CD4-positive, alpha-beta T cell treated with Interleukin-4 for 1 hour (primary cell): ENCODE results near the gene SUSD4.

Source experiments
- DNase-seq, 2 donors: peaks; one replicate each; pipeline ENCODE4 v3.0.0-alpha.2; 2020 to 2022

Gene SUSD4

GRCh38 chr1:223326776-223327175 lies 37.2 kb downstream of the SUSD4 start:
- DNase-seq: no peak

GRCh38 chr1:223323491-223324484 lies 40.2 kb downstream of the SUSD4 start:
- DNase-seq: no peak

GRCh38 chr1:223322868-223323267 lies 41.1 kb downstream of the SUSD4 start:
- no peak for DNase-seq

- no peak for DNase-seq
These were observed 43.0 kb downstream of the SUSD4 start for GRCh38 chr1:223320959-223321358.

- no peak for DNase-seq
These were observed 43.9 kb downstream of the SUSD4 start for GRCh38 chr1:223319905-223320580.

- DNase-seq: no peak
These were observed 44.6 kb downstream of the SUSD4 start for GRCh38 chr1:223319398-223319797.

GRCh38 chr1:223316082-223316481 lies 47.9 kb downstream of the SUSD4 start:
- DNase-seq: no peak

- DNase-seq: no peak
These were observed 48.3 kb downstream of the SUSD4 start for GRCh38 chr1:223315665-223316064.

GRCh38 chr1:223313415-223313754 lies 50.6 kb downstream of the SUSD4 start:
- DNase-seq: no peak

- DNase-seq: no peak
These were observed 51.1 kb downstream of the SUSD4 start for GRCh38 chr1:223312705-223313414.

- DNase-seq: no peak
These were observed 51.7 kb downstream of the SUSD4 start for GRCh38 chr1:223312273-223312672.

GRCh38 chr1:223311826-223312225 lies 52.1 kb downstream of the SUSD4 start:
- no peak for DNase-seq

- DNase-seq: no peak
These were observed 55.8 kb downstream of the SUSD4 start for GRCh38 chr1:223308136-223308535.

- no peak for DNase-seq
These were observed 56.4 kb downstream of the SUSD4 start for GRCh38 chr1:223307544-223307943.

- DNase-seq: no peak
These were observed 59.0 kb downstream of the SUSD4 start for GRCh38 chr1:223304931-223305330.

- DNase-seq: peak in 1 of 2 donors; percentile 6
These were observed 62.6 kb downstream of the SUSD4 start for GRCh38 chr1:223301371-223301770.

- no peak for DNase-seq
These were observed 64.4 kb downstream of the SUSD4 start for GRCh38 chr1:223299553-223299952.

GRCh38 chr1:223298701-223299100 lies 65.3 kb downstream of the SUSD4 start:
- no peak for DNase-seq

GRCh38 chr1:223297800-223298199 lies 66.2 kb downstream of the SUSD4 start:
- DNase-seq: no peak

GRCh38 chr1:223291796-223292195 lies 72.2 kb downstream of the SUSD4 start:
- no peak for DNase-seq

GRCh38 chr1:223290397-223290796 lies 73.6 kb downstream of the SUSD4 start:
- no peak for DNase-seq

- DNase-seq: no peak
These were observed 74.4 kb downstream of the SUSD4 start for GRCh38 chr1:223289621-223290020.

- no peak for DNase-seq
These were observed 75.2 kb downstream of the SUSD4 start for GRCh38 chr1:223288826-223289225.

- no peak for DNase-seq
These were observed 78.5 kb downstream of the SUSD4 start for GRCh38 chr1:223285452-223285851.
